Measurements from ENCODE around the gene DNAH14. TPM values are rescaled to one million over a fixed set of nuclear protein-coding genes. Genes with fewer than 3 reads are reported as not detected.
"Not testable (repeated sequence)": the region's sequence is repeated elsewhere in the genome, so short reads cannot be mapped to it uniquely, and the experiment has no call there.

DNAH14 gene
- total and polyA plus RNA-seq, 3 donors from 2014 or later: 30.1 to 82.1 (median 37.3) TPM

DNA sequence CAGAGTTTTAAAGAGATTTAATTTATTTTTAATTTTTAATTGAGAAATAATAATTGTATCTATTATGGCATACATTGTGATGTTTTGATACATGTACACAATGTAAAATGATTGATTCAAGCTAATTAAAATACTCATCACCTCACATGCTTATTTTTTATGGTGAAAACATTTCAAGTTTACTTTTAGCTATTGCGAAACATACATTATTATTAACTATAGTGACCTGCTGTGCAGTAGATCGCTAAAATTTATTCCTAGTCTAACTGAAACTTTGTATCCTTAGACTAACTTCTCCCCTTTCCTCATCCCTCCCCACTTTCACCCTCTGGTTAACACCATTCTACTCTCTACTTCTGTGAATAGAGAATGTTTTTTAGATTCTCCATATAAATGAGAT lies 191.6 kb downstream of the DNAH14 start:
- no peak for TF ChIP-seq CTCF (IDR thresholded peaks at IDR 0.05)
- no peak for TF ChIP-seq POLR2A (IDR thresholded peaks at IDR 0.05)
- intact Hi-C loops (cut with DNase I; ENCODE audit: low total_unique reads): no loop called here
- no peaks in the 10 kb centered on the region for H3K36me3 ChIP-seq (ENCODE audit: low read depth, missing control alignments)
- H3K4me1 ChIP-seq: no peaks in the 10 kb centered on the region
- H3K9me3 ChIP-seq: no peaks in the 10 kb centered on the region
- no peak for DNase-seq
- 81 to 86% methylated on average over 2 of the region's 2 CpGs for WGBS, 2 donors
- no peak overlapping the region for H3K27ac ChIP-seq
- no peak overlapping the region for H3K4me3 ChIP-seq
- H3K27me3 ChIP-seq: no peaks in the 10 kb centered on the region

GRCh38 chr1:225131869-225132268 lies 202.4 kb downstream of the DNAH14 start:
- Histone ChIP-seq H3K4me3 (no peak overlapping the region), H3K4me1 (no peaks in the 10 kb centered on the region), H3K9me3 (no peaks in the 10 kb centered on the region), H3K27me3 (no peaks in the 10 kb centered on the region), H3K36me3 (ENCODE audit: low read depth, missing control alignments) (no peaks in the 10 kb centered on the region), H3K27ac (no peak overlapping the region)
- DNase-seq: no peak
- 89 to 94% methylated on average over 1 of the region's 1 CpG for WGBS, 2 donors
- intact Hi-C loops (cut with DNase I; ENCODE audit: low total_unique reads): no loop called here
- TF ChIP-seq POLR2A (IDR thresholded peaks at IDR 0.05): no peak
- no peak for TF ChIP-seq CTCF (IDR thresholded peaks at IDR 0.05)

DNA sequence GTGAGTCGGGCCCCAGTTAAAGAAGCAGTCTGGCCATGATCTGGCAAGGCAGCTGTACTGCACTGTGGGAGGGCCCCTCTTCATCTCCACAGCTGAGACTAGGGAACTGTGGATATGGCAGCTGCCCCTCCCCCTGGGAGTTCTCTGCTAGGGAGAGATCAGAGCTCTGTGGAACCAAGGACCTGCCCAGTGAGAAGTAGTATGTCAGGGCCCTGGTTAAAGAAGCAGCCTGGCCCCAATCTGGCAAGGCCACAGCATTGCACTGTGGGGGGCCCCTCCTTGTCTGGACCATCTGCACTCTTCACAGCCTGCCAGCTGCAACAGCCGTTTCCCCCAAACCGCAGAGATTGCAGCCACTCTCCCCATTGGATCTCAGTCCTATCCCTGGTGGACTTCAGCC lies 208.5 kb downstream of the DNAH14 start:
- no peak for DNase-seq
- 58 to 60% methylated on average over 2 of the region's 3 CpGs for WGBS, 2 donors
- Histone ChIP-seq H3K9me3 (no peaks in the 10 kb centered on the region), H3K4me3 (no peak overlapping the region), H3K4me1 (no peaks in the 10 kb centered on the region), H3K27me3 (no peaks in the 10 kb centered on the region), H3K27ac (no peak overlapping the region), H3K36me3 (ENCODE audit: low read depth, missing control alignments) (no peaks in the 10 kb centered on the region)
- TF ChIP-seq POLR2A (IDR thresholded peaks at IDR 0.05): no peak
- no peak for TF ChIP-seq CTCF (IDR thresholded peaks at IDR 0.05)
- intact Hi-C loops (cut with DNase I; ENCODE audit: low total_unique reads): no loop called here

DNA sequence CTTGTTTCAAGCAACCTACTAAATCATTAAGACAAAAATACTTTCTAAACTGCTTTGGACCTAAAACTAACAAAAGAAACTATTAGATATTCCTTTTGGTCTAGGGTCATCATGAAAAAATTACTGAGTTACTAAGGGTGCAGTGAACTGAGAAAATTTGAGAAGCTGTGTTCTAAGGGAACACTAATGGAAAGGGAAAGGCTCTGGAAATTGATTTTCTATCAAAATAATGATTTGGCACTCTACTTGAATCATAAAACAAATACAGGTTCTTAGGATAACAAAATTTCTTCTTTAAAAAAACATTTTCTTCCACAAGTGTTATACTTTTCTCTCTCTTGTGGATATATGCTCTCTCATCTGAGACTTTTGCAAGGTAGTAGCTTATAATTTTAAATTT lies 213.5 kb downstream of the DNAH14 start:
- H3K9me3 ChIP-seq: no peaks in the 10 kb centered on the region
- DNase-seq: no peak
- TF ChIP-seq POLR2A (IDR thresholded peaks at IDR 0.05) (no peak), CTCF (IDR thresholded peaks at IDR 0.05) (no peak)
- H3K27me3 ChIP-seq: no peaks in the 10 kb centered on the region
- H3K27ac ChIP-seq: no peak overlapping the region
- no peaks in the 10 kb centered on the region for H3K4me1 ChIP-seq
- no peaks in the 10 kb centered on the region for H3K36me3 ChIP-seq (ENCODE audit: low read depth, missing control alignments)
- intact Hi-C loops (cut with DNase I; ENCODE audit: low total_unique reads): no loop called here
- no peak overlapping the region for H3K4me3 ChIP-seq

GRCh38 chr1:225146478-225146877 lies 217.0 kb downstream of the DNAH14 start:
- Histone ChIP-seq H3K27ac (no peak overlapping the region), H3K36me3 (ENCODE audit: low read depth, missing control alignments) (no peaks in the 10 kb centered on the region), H3K4me1 (no peaks in the 10 kb centered on the region), H3K27me3 (no peaks in the 10 kb centered on the region), H3K4me3 (no peak overlapping the region), H3K9me3 (no peaks in the 10 kb centered on the region)
- 70 to 73% methylated on average over 5 of the region's 5 CpGs for WGBS, 2 donors
- TF ChIP-seq POLR2A (IDR thresholded peaks at IDR 0.05) (no peak), CTCF (IDR thresholded peaks at IDR 0.05) (no peak)
- intact Hi-C loops (cut with DNase I; ENCODE audit: low total_unique reads): no loop called here
- DNase-seq: no peak

- H3K36me3 ChIP-seq (ENCODE audit: low read depth, missing control alignments); H3K9me3 ChIP-seq; DNase-seq; H3K4me3 ChIP-seq; H3K27ac ChIP-seq; intact Hi-C loops (cut with DNase I; ENCODE audit: low total_unique reads); H3K4me1 ChIP-seq; H3K27me3 ChIP-seq: not testable (repeated sequence)
Observed at GRCh38 chr1:225147791-225148190, 218.3 kb downstream of the DNAH14 start.
